Measurements from ENCODE around the gene TSPO2.

DNA sequence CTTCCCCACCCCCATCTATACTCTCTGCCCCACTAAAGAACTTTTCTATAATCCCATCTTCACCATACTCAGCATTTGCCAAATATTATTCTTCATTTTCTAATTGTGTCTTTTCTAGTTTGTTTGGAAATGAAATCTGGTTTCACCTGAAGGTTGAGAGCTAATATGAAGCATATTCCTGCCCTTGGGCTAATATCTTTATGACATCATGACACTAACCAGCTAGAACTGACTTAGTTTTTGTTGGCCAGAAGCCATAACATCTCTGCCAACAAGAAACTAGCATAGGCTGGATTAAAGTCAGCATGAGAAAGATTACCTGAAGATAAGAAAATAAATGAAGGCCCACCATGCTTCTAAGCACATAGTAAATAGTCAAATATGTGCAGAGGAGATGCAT lies 20.0 kb upstream of the TSPO2 start:
- TF ChIP-seq CTCF (IDR thresholded peaks at IDR 0.05; ENCODE audit: insufficient read depth, low read depth, low read length) (no peak), EZH2 (IDR thresholded peaks at IDR 0.05; ENCODE audit: insufficient read depth, low read length) (no peak)
